RWPE1 (cell line): Measurements from ENCODE around the gene ARID1A.

Experiments used
- CTCF ChIA-PET: fragments of 350-600 bp; sonication (Branson Sonifier 250); formaldehyde crosslinking; extraction: SDS; loops from one replicate; lab custom pipeline; 2021; lab: Yijun Ruan, JAX
- POLR2A ChIA-PET: fragments of 400-600 bp; formaldehyde crosslinking; extraction: SDS; loops from one replicate; lab custom pipeline; 2020; ENCODE audit warnings: antibody characterized with exemption; ENCODE audit not compliant: low non-redundant PET; lab: Yijun Ruan, JAX
- DNase-seq: peaks from one replicate; pipeline ENCODE4 v3.0.0; 2012; ENCODE audit warnings: low spot score
- H3K27ac ChIP-seq: fragments of 450-650 bp; 2 replicates; pipeline ENCODE4 v1.5.1; 2017
- CTCF ChIP-seq: fragments of 450-650 bp; conservative IDR thresholded peaks from 2 replicates; pipeline ENCODE4 v1.5.1; 2017; ENCODE audit warnings: low read depth, mild to moderate bottlenecking

The ARID1A gene

GRCh38 chr1:26726784-26727183 lies 31.0 kb downstream of the ARID1A start:
- DNase-seq, result no peak
- no peak for TF ChIP-seq CTCF
- H3K27ac ChIP-seq, result no peak overlapping the region
- ChIA-PET POLR2A (no interaction called here), CTCF (no interaction called here)

GRCh38 chr1:26727476-26727875 lies 31.7 kb downstream of the ARID1A start:
- no peak for TF ChIP-seq CTCF
- no peak for DNase-seq
- ChIA-PET POLR2A (no interaction called here), CTCF (interaction anchor here (0.6 to 2.0 kb wide), 3 partner anchors 36 to 125 kb away, joined by 3 to 12 read pairs (median 6); no protein-coding TSS in a partner anchor)
- no peak overlapping the region for H3K27ac ChIP-seq

GRCh38 chr1:26728645-26729044 lies 32.8 kb downstream of the ARID1A start:
- DNase-seq, result no peak
- TF ChIP-seq CTCF, result no peak
- H3K27ac ChIP-seq, result no peak overlapping the region
- CTCF ChIA-PET, result interaction anchor here (0.6 to 2.0 kb wide), 5 partner anchors 19 to 126 kb away, joined by 3 to 12 read pairs (median 3); no protein-coding TSS in a partner anchor
- POLR2A ChIA-PET, result no interaction called here

GRCh38 chr1:26729633-26730032 lies 33.8 kb downstream of the ARID1A start:
- CTCF ChIA-PET, result no interaction called here
- H3K27ac ChIP-seq, result no peak overlapping the region
- POLR2A ChIA-PET, result no interaction called here
- DNase-seq, result no peak
- TF ChIP-seq CTCF, result no peak

GRCh38 chr1:26730695-26731094 lies 34.9 kb downstream of the ARID1A start:
- DNase-seq, result no peak
- no peak for TF ChIP-seq CTCF
- ChIA-PET POLR2A (no interaction called here), CTCF (interaction anchor here (1.1 kb wide), 1 partner anchor 18 kb away, joined by 5 read pairs; no protein-coding TSS in a partner anchor)
- H3K27ac ChIP-seq, result no peak overlapping the region

GRCh38 chr1:26731233-26731902 lies 35.6 kb downstream of the ARID1A start:
- CTCF ChIA-PET, result interaction anchor here (1.1 kb wide), 1 partner anchor 17 kb away, joined by 5 read pairs; no protein-coding TSS in a partner anchor

More at GRCh38 chr1:26731233-26731902, 35.6 kb downstream of the ARID1A start:
- H3K27ac ChIP-seq, result no peak overlapping the region
- POLR2A ChIA-PET, result no interaction called here
- DNase-seq, result no peak
- no peak for TF ChIP-seq CTCF
